RPMI8226 (cell line): ENCODE data around the gene GRK4.
"Not testable (repeated sequence)": the region's sequence is repeated elsewhere in the genome, so short reads cannot be mapped to it uniquely, and the experiment has no call there.

Source experiments
- DNase-seq: peaks from one replicate; pipeline ENCODE4 v3.0.0-alpha.2; 2015

GRK4 gene

DNA sequence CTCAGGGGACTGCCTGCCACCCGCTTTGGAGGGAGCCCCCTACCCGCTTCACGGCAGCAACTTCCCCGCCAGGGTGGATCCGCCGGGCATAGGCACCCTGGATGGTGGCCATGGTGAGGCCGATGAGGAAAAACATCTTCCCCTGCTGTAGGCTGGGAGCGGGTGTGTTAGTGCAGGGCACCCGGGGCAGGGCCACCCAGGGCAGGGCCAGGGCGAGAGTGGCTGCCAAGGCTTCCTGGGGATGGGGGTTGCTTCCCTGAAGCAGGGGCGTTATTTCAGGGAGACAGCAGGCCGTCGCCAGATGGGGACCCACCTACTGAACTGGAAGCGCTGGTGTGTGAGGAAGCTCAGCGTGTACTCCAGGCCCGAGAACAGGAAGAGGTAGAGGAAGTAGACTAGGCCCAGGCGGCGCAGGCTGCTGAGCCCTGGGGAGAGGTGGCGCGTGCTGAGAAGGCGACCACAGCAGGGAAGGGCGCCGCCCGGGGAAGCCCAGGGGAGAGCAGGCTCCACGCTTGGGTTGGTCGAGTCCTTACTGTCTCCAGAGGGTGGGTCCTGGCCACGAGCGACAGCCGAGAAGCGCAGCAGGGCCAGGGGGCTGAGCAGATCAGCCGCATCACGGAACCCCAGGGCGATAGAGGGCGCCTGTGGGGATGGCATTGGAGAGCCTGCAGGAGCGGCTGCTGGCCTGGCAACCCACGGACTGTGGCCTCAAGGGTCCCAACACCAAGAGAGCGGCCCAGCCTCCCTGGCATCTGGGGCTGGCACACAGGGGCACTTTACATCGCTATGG lies 31.7 kb upstream of the GRK4 start:
- no peak for DNase-seq

DNA sequence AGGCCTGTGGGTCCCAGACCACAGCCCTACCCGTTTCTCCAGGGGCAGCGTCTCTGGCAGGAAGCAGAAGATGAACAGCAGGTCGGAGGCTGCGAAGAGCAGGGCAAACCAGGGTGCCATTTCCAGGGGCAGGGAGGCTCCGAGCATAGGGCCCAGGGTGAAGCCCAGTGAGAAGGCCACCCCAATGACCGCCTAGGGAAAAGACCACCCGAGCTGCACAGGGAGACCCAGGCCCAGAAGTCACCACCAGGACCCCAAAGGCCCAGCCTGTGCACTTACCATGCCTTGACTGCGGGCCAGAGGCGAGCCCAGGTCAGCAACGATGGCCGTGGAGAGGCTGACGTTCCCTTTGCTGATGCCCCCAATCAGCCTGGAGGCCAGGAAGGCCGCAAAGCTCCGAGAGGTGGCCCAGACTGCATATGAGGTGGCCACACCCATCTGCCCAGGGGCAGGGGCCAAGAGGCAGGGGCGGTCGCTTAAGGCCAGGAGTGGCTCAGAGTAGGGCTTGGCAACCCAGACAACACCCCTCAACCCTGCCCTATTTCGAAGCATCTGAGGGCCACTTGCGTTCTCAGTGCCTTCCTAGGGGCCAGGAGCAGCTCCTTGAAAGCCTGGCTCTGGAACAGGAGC lies 30.9 kb upstream of the GRK4 start:
- DNase-seq, result no peak

DNA sequence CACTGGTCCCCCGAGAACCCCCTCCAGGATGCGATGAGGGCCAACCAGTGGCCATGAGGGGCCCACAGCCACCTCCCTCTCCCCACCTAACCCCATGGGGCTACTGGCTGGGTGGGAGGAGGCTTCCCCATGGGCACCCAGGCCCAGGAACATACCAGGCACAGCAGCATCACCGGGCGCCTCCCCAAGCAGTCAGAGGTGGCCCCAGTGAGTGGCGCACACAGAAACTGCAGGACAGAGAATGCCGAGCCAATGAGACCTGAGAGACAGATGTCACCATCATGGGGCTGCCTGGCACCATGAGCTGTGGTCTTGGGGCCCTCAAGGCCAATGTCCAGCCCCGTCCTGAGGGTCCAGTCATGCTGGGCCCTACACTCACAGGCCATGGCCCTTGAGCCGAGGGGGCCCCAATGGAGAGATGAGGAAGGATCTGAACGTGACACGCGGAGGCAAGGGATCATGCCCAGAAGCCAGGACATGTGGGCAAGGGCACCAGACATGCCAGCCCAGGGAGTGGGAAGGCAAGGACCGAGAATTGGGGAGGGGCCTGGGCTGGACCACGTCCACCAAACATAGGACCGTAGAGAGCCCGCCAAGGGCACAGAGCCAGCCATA lies 30.3 kb upstream of the GRK4 start:
- DNase-seq, result no peak

DNA sequence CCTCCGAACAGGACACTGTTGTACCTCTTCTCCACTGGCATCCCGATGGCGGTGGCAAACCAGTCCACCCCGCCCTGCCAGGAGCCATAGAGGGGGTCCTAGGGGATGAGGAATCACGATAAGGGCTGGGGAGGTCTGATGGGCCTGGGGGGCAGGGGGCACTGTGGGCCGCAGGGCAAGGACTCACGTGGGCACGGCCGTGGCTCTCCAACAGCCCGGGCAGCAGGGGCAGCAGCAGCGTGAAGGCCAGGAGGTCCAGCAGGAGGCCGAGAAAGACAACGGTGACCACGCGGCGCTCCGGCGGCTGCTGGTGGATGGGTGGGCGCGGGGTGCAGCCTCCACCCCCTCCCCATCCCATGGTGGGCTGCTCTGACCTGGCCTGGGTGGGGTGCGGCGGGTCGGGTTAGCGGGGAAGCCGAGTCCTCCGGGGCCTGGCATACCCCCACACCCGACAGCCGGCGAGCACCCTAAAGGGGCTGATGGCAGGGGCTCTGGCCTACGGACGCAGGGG lies 29.8 kb upstream of the GRK4 start:
- DNase-seq, result no peak

DNA sequence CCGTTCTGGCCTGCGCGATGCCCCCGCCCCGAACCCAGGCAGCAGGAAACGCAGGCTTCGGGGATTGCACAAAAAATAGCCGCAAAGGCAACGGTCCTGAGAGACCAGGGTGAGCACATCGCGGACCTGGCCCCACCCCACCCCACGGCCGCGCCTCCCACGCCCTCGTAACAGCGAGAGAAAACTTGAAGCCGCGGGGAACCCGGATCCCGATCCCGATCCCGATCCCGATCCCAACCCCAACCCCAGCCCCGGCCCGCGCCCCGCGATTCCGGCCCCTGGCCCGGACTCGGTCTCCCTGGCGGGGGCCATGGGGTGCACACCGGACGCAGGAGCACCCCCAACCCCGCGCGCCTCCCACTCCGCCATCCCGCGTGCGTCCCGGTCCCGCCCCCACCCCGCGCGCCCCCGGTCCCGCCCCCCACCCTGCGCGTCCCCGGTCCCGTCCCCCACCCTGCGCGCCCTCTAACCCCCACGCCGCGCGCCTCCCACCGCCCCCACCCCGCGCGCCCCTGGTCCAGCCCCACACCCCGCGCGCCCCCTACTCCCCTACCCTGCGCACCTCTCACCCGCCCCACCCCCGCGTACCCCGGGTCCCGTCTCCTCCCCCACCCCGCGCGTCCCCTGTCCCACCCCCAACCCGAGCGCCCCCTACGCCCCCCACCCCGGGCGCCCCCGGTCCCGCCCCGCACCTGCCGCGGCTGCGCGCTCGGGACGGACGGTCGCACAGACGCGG lies 29.1 kb upstream of the GRK4 start:
- no peak for DNase-seq

DNA sequence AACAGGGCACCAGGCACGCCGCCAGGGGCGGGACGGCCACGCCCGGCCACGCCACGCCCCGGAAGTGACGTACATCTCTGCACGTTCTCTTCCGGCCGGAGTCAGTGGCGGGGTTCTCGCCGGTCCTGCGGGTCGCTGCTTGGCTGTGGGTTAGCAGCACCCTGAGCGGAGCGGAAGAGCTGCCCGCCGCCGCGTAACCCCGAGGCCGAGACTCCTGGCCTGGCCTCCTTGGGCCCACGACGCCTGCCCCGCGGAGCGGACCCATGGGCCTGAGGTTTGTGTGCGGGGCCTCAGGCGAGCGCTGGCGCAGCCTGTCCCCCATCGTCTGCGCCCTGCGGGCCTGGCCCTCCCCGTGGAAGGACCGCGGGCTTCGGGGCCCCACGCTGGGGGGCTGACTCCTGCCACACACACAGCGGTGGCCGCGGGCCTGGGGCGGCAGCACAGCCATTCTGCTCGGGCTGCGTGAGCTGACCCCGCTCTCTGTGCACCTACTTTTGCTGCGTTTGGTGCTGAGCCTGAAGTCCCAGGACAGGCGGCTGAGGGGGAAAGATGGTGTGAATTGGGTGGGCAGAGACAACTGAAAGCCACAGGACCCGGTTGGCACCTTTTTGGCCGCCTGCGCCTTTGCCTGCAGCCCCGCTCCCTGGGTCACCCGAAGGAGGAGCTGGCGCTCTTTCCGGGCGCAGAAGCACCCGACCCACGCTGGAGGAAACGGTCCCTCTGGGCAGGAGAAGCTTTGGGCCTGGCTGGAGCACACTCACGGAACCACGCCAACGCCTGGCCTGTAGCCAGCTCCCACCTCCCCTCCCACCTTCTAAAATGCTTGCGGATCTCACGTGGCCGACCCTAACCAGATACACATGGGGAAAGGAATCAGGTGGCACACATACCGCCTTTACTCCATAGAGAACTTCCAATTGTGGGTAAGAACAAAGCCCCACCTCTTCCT lies 28.3 kb upstream of the GRK4 start:
- peak; percentile 92 for DNase-seq

DNA sequence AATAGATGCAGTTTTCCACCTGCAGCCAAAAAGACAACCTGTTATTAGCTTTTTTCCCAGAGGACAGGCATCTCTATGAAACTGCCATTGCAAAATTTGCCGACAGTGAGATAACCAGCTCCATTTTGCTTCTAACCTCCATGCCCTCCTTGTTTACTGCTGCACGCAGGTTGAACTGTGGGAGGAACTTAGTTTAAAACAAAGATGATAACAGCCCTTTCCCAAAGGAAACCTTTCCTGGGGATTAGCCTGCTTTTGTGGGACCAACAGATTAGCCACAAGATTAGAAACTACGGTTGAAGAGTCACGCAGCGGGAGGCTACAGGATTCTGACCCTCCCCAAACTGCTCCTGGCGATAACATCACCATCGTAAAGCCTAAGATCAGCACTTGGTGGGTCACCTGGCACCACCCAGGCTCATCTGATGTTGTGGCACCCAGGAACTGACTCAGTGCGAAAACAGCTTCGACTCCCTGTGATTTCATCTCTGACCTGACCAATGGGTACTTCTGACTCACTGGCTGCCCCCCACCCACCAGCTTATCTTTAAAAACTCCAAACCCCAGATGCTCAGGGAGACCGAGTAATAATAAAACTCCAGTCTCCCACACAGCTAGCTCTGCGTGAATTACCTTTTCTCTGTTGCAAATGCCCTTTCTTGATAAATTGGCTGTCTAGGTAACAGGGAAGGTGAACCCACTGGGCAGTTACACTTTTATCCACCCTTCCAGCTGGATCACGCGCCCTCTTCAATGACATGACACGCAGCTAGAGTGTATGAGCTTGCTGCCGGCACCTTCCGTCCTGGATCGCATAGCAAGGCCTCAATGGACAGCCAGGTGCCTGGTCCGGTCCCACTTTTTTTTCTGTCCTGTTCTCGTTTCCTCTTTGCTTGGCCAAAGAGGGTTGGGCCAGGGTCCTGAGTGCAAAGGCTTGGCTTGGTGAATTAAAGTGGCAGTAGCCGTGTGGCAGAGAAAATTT lies 27.3 kb upstream of the GRK4 start:
- DNase-seq, result no peak

DNA sequence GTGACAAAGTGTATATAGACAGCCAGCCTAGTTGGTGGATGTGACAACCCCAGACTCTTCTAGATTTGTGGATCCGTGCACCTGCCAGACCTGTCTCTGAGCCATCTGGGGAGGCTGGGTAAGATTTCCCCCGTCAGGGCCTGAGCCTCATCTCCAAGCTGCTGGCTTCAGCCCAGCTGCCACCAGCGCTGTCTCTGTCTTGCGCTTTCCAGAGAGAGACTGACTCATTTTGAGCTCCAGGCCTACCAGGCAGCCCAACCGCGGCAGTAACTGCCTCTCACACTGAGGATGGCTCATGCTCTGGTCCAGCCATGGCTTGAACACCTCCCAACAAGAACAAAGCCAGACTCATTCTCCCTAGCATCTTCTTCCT lies 26.6 kb upstream of the GRK4 start:
- DNase-seq, result peak; percentile 22

DNA sequence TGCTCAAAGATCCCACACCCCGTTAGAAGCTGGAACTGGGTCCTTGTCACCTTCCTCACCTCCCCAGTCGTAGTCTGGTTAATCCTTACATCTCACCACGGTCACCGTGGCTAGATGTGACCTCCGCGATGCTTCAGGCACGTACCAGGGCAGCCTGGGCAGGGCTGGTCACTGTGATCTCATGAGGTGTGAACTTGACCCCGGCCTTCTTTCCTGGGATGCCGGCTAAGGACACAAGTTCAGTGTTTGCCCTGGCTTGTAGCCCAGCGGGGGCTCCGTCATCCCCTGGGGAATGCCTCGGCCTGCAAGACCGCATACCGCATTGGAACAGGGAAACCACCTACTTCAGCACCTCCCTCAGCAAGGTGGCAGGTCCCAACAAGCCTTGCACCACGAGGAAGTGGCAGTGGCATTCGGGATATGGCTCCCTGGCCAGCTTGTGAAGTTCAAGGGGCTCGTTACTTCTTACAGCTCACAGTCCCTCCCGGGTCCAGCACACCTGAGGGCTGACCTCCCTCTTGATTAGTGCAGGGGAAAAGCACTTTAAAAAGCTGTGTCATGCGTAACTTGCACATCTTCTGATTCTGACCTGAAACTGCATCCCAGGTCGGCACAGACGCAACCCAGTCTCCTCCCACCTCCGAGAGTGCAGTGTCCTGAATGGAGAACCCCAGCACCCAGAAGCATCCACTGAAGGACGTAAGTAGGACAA lies 26.1 kb upstream of the GRK4 start:
- DNase-seq, result no peak

DNA sequence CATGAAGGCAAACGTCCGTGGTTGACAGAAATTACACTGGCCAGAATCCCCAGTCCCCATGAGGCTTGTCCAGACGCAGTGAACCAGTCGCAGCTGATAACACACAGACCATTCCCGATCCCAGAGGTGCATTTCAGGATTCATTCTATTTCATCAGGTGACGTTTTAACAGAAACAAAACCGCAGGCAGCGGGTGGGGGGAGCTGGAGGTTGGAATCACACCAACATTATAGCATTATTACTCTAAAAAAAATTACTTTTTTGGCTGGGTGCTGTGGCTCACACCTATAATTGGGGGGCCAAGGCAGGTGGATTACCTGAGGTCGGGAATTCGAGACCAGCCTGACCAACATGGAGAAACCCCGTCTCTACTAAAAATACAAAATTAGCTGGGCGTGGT lies 25.4 kb upstream of the GRK4 start:
- DNase-seq, result no peak

DNA sequence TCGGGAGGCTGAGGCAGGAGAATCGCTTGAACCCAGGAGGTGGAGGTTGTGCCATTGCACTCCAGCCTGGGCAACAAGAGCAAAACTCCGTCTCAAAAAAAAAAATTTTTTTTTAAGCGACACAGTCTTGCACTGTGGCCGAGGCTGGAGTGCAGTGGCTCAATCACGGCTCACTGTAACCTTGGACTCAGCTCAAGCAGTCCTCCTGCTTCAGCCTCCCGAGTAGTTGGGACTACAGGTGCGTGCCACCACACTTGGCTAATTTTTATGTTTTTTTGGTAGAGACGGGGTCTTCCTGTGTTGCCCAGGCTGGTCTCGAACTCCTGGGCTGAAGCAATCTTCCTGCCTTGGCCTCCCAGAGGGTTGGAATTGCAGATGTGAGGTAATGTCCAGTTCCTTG lies 25.0 kb upstream of the GRK4 start:
- DNase-seq, result not testable (repeated sequence)

DNA sequence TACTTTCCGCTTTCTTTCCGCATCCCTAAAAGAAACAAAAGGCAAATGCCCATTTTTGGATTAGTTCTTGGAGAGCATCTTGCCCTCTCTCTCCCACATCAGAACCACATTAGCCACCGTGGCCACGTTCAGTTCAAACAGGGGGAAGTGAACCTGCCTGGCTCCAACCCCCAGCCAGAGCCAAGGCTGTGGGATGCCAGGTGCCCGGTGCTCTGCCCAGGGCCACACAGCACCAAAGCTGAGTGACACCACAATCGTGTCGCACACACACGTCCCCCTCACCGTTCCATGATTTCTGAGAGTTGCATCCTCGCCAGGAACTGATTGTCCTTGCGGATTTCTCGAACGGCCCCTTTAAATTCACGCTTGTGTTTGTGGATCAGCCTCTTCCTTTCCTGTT lies 24.5 kb upstream of the GRK4 start:
- no peak for DNase-seq

DNA sequence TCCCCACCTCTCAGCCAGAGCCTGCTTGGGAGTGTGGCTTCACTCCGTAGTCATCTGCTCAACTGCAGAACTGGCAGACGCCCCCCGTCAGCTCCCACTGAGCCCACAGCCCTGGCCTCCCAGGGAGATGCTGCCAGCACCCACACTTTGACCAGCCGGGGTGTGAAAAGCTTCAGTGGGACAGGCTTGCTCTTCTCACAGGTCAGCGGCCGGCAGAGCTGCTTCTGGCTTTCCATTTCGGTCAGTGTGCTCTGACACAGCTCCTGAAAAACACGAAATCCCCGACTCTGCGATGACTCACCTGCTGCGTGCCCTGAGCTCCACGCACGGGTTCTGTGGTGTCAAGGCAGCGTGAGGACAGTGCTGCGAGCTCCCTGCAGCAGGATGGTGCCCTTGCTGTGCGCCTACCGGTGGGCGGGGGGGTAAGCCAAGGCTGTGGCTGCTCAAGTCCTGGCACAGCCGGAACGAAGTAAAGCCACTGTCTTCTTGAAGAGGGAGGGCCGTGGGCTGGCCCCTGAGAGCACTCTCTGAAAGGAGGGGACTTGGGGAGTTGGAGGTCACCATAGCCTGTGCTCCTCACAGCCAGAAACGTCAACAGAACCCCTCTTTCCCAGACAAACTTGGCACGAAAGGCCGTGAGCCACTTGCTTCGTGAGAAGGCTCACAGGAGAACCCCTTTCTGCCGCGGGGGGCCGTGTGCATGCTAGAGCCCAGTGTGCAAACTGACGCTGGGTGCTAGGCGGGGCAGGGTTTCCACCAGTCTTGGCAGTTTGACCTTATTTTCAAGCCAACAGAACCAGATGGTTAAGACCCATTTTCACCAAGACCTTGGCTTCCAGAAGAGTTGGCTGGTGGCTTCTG lies 23.8 kb upstream of the GRK4 start:
- no peak for DNase-seq

DNA sequence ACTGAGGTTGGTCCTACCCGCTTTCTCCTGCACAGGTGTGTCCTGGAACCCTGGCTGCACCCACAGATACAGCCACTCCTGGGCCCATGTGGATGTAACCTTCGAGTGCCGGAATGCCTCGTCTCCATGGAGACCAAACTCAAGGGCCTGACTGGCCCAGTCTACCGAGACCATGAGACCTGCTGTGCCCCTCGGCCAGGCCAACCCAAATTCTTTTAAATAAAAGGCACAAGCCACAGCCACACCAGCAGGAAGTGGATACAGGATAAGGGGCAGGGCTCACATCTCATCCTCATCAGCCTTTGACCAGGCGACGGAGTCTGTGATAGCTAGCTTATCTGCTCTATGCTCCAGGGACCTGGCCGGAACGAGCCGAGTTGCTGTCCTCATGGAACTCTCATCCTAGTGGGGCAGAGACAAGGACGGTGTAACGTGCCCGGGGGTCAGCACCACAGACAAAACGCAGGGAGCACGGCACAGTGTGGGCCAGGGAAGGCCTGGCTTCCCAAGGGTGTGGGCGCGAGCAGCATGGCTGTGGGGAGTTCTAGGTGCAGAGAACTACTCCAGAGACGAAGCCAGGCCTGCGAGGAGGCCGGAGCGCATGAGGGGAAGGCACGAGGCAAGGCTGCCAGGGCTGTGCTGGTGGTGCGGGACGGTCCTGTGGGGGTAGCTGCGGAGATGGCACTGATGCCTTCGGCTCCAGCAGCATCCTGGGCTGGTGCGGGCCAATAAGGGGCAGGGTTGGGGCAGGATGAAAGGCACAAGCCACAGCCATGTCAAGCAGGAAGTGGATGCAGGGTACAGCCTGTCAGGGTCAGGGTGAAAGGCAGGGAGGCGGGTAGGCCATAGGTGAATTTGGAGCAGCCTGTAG lies 22.9 kb upstream of the GRK4 start:
- DNase-seq, result no peak

DNA sequence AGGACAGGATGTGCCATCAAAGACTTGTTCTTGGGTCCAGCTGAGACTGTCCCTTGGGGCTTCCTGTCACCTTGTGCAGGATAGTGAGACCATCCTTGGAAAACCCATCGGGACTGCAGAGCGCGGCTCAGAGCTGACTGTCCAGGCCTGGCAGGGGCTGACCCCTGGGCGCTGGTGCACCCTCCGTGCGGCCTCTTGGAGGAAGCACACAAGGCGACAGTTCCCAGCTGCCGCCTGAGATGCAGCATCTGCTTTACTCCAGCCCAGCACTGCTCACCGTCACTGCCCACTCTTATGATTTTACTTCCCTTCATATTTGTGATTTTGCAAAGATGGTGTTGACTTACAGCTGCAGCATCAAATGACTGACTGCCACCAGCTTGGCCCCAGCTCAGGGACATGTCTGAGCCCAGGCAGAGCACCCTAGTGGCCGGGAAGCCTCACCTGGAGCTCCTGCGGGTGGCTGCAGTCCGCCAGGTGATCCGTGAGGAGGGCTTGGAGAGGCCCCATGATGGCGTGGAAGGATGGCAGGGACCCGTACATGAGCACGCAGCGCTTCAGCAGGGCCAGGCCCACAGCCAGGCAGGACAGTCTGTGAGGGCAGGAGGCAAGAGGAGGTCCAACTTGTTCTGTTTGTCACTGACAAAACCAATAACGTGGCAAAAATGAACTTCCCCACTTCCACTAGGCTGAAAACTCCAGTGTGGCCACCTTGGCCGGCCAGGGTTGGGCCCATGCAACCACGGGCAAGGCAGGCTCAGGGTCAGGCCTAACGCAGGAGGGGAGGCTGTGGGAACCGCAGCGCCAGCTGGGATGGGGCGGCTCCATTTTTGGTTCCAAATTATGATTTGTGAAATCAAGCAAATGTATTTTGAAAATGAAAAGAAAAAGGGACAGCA lies 22.0 kb upstream of the GRK4 start:
- no peak for DNase-seq

DNA sequence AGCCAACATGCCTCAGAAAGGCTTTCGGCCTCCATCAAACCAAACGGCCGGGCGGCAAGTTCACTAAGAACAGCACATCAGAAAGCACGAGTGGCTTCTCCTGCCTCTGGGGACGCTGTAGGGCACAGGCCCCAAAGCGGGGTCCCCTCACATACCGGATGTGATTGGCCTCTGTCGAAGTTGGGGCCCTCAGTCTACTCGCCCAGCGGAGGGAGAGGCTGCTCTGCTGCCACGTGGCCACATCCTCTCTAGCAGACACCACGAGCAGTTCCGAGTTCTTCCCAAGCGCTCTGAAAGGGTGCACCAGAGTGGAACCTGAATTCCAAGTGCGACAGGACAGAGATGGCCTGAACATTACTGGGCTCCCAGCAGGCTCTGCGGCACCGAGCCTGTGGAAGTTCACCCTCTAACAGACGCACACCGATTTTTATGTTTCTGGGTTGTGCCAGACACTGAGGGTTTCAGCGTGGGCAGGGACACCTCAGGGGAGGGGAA lies 21.3 kb upstream of the GRK4 start:
- DNase-seq, result no peak
